ENCODE results near the gene ARHGAP26. TPM values are rescaled to one million over a fixed set of nuclear protein-coding genes. Genes with fewer than 3 reads are reported as not detected.

ARHGAP26 gene
- total RNA-seq, 1 experiment from 2014 or later = 79.8 TPM

DNA sequence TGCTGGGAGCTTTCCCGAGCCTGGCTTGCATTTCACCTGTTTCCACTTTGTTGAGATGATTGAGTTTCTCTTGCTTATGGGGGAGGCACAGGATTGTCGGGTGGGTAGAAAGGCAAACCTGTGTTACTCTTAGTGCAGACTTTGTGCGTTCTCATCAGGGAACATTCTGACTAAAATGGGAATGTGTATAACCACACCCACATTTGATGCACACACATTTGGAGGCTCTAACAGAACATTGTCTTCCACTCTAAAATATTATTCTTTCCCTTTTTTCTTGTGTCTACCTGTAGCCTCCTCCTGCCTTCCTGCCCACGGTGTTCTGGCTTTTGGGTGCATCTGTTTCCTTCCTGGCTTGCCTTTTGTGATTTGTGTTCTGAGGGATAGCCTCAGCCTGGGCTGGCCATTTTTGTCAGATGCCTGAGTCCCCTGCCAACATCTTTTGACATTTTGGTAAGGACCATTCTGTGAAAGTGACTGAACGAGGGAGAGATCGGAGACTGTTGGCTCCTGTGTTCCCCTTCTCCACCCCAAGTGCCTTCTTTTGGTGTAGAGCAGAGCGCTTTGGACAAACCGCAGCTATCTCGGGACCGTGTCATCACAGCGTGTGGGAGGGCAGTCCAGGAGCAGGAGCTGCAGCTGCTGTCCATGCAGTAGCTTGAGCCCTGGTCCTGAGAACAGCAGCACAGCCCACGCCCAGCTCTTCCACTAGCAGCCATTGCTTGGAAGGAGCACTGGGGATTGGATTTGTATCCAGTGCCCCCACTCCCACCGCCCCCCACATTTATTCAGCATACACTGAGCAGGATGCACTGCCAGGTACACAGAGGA, 101.4 kb downstream of the ARHGAP26 start:
- intact Hi-C loops (cut with micrococcal nuclease; ENCODE audit: unreplicated experiment) = no loop called here
- BruUV-seq (replicated peaks) = no TSS peak
- Mint-ChIP-seq H3K27ac (ENCODE audit: unreplicated experiment) (no peak overlapping the region), H3K9me3 (ENCODE audit: unreplicated experiment) (no peaks in the 10 kb centered on the region), H3K27me3 (ENCODE audit: insufficient read depth, unreplicated experiment) (no peaks in the 10 kb centered on the region), H3K4me3 (ENCODE audit: unreplicated experiment) (no peak overlapping the region), H3K36me3 (ENCODE audit: insufficient read depth, unreplicated experiment) (peaks cover 26% of the 10 kb centered on the region), H3K4me1 (ENCODE audit: low read depth, unreplicated experiment) (peaks cover 9% of the 10 kb centered on the region)
- Histone ChIP-seq H3K4me1 (peaks cover 16% of the 10 kb centered on the region), H3K9me3 (no peaks in the 10 kb centered on the region), H3K27me3 (replicated peaks; ENCODE audit: control insufficient read depth, insufficient read depth, low read length) (no peaks in the 10 kb centered on the region), H3K36me3 (ENCODE audit: control insufficient read depth, insufficient read depth, low read length) (no peaks in the 10 kb centered on the region; the same call in 1 of the 2 replicates), H3K4me3 (ENCODE audit: low read depth, low read length) (no peak overlapping the region)
- CTCF ChIA-PET = interaction anchor here (1.1 kb wide), 2 partner anchors 100 to 101 kb away, joined by 3 to 4 read pairs; no protein-coding TSS in a partner anchor
- POLR2A ChIA-PET = no interaction called here
- TF ChIP-seq, protein P1, sequence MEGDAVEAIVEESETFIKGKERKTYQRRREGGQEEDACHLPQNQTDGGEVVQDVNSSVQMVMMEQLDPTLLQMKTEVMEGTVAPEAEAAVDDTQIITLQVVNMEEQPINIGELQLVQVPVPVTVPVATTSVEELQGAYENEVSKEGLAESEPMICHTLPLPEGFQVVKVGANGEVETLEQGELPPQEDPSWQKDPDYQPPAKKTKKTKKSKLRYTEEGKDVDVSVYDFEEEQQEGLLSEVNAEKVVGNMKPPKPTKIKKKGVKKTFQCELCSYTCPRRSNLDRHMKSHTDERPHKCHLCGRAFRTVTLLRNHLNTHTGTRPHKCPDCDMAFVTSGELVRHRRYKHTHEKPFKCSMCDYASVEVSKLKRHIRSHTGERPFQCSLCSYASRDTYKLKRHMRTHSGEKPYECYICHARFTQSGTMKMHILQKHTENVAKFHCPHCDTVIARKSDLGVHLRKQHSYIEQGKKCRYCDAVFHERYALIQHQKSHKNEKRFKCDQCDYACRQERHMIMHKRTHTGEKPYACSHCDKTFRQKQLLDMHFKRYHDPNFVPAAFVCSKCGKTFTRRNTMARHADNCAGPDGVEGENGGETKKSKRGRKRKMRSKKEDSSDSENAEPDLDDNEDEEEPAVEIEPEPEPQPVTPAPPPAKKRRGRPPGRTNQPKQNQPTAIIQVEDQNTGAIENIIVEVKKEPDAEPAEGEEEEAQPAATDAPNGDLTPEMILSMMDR (IDR thresholded peaks at IDR 0.05; ENCODE audit: insufficient read depth in 1 of 2, low read depth in 1 of 2, low read length in 1 of 2, severe bottlenecking in 1 of 2, unreplicated experiment in 1 of 2) = no peak
- DNase-seq = no peak

DNA sequence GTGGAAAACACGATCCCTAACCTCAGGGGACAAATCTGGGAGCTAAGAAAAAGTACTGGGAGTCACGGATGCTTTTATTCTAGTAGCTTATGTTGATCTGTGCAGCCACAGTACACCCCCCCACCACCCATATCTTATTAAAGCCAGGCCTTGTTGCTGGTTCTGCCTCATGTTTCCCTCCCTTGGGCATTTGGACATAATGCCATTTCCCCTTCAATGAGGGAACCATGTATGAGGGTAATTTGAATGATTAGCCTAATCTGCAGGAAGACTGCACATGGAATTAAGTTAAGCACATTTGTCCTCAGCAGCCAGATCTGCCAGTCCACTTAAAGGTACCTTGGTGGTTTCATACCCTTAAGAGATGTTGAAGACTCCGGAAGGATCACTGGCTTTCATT, 102.0 kb downstream of the ARHGAP26 start:
- no peaks in the 10 kb centered on the region for H3K9me3 ChIP-seq
- ChIA-PET POLR2A (no interaction called here), CTCF (interaction anchor here (1.1 kb wide), 1 partner anchor 101 kb away, joined by 3 read pairs; no protein-coding TSS in a partner anchor)
- Mint-ChIP-seq H3K27ac (ENCODE audit: unreplicated experiment) (no peak overlapping the region), H3K27me3 (ENCODE audit: insufficient read depth, unreplicated experiment) (no peaks in the 10 kb centered on the region), H3K36me3 (ENCODE audit: insufficient read depth, unreplicated experiment) (peaks cover 21% of the 10 kb centered on the region), H3K4me1 (ENCODE audit: low read depth, unreplicated experiment) (peaks cover 2% of the 10 kb centered on the region), H3K9me3 (ENCODE audit: unreplicated experiment) (no peaks in the 10 kb centered on the region), H3K4me3 (ENCODE audit: unreplicated experiment) (no peak overlapping the region)
- no peak overlapping the region for H3K4me3 ChIP-seq (ENCODE audit: low read depth, low read length)
- BruUV-seq (replicated peaks) = no TSS peak
- H3K4me1 ChIP-seq = peaks cover 10% of the 10 kb centered on the region
- intact Hi-C loops (cut with micrococcal nuclease; ENCODE audit: unreplicated experiment) = no loop called here
- no peaks in the 10 kb centered on the region for H3K27me3 ChIP-seq (replicated peaks; ENCODE audit: control insufficient read depth, insufficient read depth, low read length)
- no peaks in the 10 kb centered on the region; the same call in 1 of the 2 replicates for H3K36me3 ChIP-seq (ENCODE audit: control insufficient read depth, insufficient read depth, low read length)
- TF ChIP-seq, protein P1 (IDR thresholded peaks at IDR 0.05; ENCODE audit: insufficient read depth in 1 of 2, low read depth in 1 of 2, low read length in 1 of 2, severe bottlenecking in 1 of 2, unreplicated experiment in 1 of 2) = no peak
- DNase-seq = no peak

DNA sequence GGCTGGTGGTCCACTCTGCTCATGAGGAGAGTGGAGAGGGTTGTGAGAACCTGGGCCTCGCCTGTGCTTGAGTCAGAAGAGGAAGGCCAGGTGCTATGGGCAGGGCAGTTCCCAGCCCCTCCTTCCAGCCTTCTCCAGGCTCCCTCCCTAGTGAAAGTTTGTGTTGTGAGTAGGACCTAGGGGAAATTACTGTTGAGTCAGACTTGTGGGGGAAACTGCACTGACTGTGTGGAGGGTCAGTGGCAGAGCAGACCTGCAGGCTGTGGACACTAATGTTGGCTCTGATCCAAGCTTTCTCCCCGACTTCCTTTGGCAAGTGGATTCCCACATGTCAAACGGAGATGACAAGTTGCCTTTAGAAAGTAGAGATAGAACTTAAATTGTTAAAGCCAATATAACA, 102.6 kb downstream of the ARHGAP26 start:
- H3K27me3 Mint-ChIP-seq (ENCODE audit: insufficient read depth, unreplicated experiment) = no peaks in the 10 kb centered on the region
- no peaks in the 10 kb centered on the region for H3K4me1 Mint-ChIP-seq (ENCODE audit: low read depth, unreplicated experiment)
- no TSS peak for BruUV-seq (replicated peaks)
- Histone ChIP-seq H3K4me3 (ENCODE audit: low read depth, low read length) (no peak overlapping the region), H3K9me3 (no peaks in the 10 kb centered on the region), H3K36me3 (ENCODE audit: control insufficient read depth, insufficient read depth, low read length) (no peaks in the 10 kb centered on the region; the same call in 1 of the 2 replicates), H3K4me1 (peaks cover 4% of the 10 kb centered on the region; the same call in 1 of the 2 replicates), H3K27me3 (replicated peaks; ENCODE audit: control insufficient read depth, insufficient read depth, low read length) (no peaks in the 10 kb centered on the region)
- H3K27ac Mint-ChIP-seq (ENCODE audit: unreplicated experiment) = no peak overlapping the region
- peaks cover 16% of the 10 kb centered on the region for H3K36me3 Mint-ChIP-seq (ENCODE audit: insufficient read depth, unreplicated experiment)
- no peaks in the 10 kb centered on the region for H3K9me3 Mint-ChIP-seq (ENCODE audit: unreplicated experiment)
- TF ChIP-seq, protein P1 (IDR thresholded peaks at IDR 0.05; ENCODE audit: insufficient read depth in 1 of 2, low read depth in 1 of 2, low read length in 1 of 2, severe bottlenecking in 1 of 2, unreplicated experiment in 1 of 2) = no peak
- no peak overlapping the region for H3K4me3 Mint-ChIP-seq (ENCODE audit: unreplicated experiment)
- CTCF ChIA-PET = interaction anchor here (1.1 kb wide), 1 partner anchor 102 kb away, joined by 3 read pairs; no protein-coding TSS in a partner anchor
- POLR2A ChIA-PET = no interaction called here
- intact Hi-C loops (cut with micrococcal nuclease; ENCODE audit: unreplicated experiment) = no loop called here
- DNase-seq = no peak
